Neural cell (in vitro differentiated cells): Measurements from ENCODE around the gene PRKAR1B.

ENCODE experiments used
- EP300 ChIP-seq: fragments of 450-650 bp; conservative IDR thresholded peaks from 2 replicates; pipeline ENCODE4 v1.6.1; 2014; ENCODE audit warnings: antibody characterized with exemption, mild to moderate bottlenecking, moderate library complexity; ENCODE audit not compliant: poor library complexity, severe bottlenecking
- EZH2 ChIP-seq: fragments of 200-600, 300-800 bp; shearing (Covaris generic), sonication (generic); IDR thresholded peaks from 2 replicates; pipeline ENCODE4 v1.6.1; 2014; ENCODE audit warnings: antibody characterized with exemption, low read length, borderline replicate concordance, mild to moderate bottlenecking; ENCODE audit not compliant: insufficient read depth, poor library complexity, severe bottlenecking
- POLR2AphosphoS5 ChIP-seq: IDR thresholded peaks from 2 replicates; pipeline ENCODE4 v1.6.1; 2012
- RAD21 ChIP-seq: fragments of 450-650 bp; conservative IDR thresholded peaks from 2 replicates; pipeline ENCODE4 v1.6.1; 2014; ENCODE audit warnings: antibody characterized with exemption, mild to moderate bottlenecking, moderate library complexity
- SMC3 ChIP-seq: fragments of 450-650 bp; conservative IDR thresholded peaks from 2 replicates; pipeline ENCODE4 v1.6.1; 2014; ENCODE audit warnings: antibody characterized with exemption, mild to moderate bottlenecking, moderate library complexity; ENCODE audit not compliant: poor library complexity
- TAF1 ChIP-seq: IDR thresholded peaks from 2 replicates; pipeline ENCODE4 v1.6.1; 2012; ENCODE audit warnings: low read depth
- TF ChIP-seq, protein P1 (sequence below): fragments of 450-650 bp; IDR thresholded peaks from 2 replicates; pipeline ENCODE4 v1.5.1; 2014; ENCODE audit warnings: antibody characterized with exemption, mild to moderate bottlenecking, moderate library complexity; ENCODE audit not compliant: poor library complexity, severe bottlenecking
- TF ChIP-seq, protein P2 (sequence below): IDR thresholded peaks from 2 replicates; pipeline ENCODE4 v1.6.1; 2012; ENCODE audit warnings: borderline replicate concordance

DNA sequence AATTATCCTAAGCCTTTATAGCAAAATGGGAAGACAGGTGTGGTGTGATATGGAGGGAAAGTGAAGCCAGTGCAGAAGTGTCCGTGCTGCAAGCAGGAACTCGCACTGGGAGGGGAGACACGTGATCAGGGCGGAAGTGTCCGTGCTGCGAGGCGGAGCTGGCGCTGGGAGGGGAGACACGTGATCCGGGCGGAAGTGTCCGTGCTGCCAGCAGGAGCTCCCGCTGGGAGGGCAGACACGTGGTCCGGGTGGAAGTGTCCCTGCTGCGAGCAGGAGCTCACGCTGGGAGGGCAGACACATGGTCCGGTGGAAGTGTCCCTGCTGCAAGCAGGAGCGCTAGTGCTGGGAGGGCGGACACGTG is 40.5 kb upstream of the PRKAR1B start:
- TF ChIP-seq, protein P1, sequence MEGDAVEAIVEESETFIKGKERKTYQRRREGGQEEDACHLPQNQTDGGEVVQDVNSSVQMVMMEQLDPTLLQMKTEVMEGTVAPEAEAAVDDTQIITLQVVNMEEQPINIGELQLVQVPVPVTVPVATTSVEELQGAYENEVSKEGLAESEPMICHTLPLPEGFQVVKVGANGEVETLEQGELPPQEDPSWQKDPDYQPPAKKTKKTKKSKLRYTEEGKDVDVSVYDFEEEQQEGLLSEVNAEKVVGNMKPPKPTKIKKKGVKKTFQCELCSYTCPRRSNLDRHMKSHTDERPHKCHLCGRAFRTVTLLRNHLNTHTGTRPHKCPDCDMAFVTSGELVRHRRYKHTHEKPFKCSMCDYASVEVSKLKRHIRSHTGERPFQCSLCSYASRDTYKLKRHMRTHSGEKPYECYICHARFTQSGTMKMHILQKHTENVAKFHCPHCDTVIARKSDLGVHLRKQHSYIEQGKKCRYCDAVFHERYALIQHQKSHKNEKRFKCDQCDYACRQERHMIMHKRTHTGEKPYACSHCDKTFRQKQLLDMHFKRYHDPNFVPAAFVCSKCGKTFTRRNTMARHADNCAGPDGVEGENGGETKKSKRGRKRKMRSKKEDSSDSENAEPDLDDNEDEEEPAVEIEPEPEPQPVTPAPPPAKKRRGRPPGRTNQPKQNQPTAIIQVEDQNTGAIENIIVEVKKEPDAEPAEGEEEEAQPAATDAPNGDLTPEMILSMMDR: no peak
- TF ChIP-seq POLR2AphosphoS5: no peak
- TF ChIP-seq EZH2: no peak
- TF ChIP-seq EP300: no peak
- TF ChIP-seq, protein P2, sequence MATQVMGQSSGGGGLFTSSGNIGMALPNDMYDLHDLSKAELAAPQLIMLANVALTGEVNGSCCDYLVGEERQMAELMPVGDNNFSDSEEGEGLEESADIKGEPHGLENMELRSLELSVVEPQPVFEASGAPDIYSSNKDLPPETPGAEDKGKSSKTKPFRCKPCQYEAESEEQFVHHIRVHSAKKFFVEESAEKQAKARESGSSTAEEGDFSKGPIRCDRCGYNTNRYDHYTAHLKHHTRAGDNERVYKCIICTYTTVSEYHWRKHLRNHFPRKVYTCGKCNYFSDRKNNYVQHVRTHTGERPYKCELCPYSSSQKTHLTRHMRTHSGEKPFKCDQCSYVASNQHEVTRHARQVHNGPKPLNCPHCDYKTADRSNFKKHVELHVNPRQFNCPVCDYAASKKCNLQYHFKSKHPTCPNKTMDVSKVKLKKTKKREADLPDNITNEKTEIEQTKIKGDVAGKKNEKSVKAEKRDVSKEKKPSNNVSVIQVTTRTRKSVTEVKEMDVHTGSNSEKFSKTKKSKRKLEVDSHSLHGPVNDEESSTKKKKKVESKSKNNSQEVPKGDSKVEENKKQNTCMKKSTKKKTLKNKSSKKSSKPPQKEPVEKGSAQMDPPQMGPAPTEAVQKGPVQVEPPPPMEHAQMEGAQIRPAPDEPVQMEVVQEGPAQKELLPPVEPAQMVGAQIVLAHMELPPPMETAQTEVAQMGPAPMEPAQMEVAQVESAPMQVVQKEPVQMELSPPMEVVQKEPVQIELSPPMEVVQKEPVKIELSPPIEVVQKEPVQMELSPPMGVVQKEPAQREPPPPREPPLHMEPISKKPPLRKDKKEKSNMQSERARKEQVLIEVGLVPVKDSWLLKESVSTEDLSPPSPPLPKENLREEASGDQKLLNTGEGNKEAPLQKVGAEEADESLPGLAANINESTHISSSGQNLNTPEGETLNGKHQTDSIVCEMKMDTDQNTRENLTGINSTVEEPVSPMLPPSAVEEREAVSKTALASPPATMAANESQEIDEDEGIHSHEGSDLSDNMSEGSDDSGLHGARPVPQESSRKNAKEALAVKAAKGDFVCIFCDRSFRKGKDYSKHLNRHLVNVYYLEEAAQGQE: no peak
- TF ChIP-seq RAD21: no peak
- no peak for TF ChIP-seq SMC3
- TF ChIP-seq TAF1: no peak
